ENCODE results near the gene RASA3. TPM values are rescaled to one million over a fixed set of nuclear protein-coding genes. Genes with fewer than 3 reads are reported as not detected.

Gene RASA3
- total and polyA plus RNA-seq, 11 donors: 4.8 to 24.2 (median 9.7) TPM

DNA sequence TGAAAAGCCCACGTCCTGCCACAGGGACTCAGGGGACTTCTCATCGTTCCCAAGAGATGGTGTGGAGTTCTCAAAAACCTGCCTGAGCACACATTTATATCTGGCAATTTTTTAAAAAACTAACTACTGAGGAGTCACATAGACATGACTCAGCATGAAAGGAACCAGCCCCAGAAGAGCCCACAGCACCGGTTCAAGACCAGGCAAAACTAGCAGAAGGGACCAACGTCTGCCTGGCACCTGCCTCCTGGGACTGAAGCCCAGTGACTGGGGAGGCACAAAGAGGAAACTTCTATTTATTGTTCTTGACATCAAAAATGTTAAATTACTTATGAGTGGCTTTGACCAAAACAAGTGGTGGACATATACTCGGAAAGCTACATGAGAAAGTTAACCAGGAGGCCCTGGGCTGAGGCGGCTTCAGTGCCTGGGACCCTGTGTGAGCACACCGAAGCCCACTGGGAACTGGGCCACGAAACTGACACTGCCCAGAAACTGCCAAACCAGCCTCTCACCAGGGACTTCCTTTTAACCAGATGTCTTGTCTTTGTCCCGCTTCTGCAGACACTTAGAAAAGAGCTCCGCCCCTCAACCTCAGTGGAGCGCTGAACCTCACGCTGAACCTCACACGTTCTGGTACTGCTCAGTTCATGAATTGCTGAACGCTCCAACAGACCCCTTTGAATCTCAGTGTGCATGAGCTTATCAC is 184.2 kb downstream of the RASA3 start:
- H3K9me3 ChIP-seq: no peaks in the 10 kb centered on the region
- peaks cover 0 to 20% (median 10%) of the 10 kb centered on the region in 12 donors for H3K4me1 ChIP-seq
- no peak for TF ChIP-seq CTCF (IDR thresholded peaks at IDR 0.05)
- TF ChIP-seq POLR2A (IDR thresholded peaks at IDR 0.05): no peak
- DNase-seq (peak in 2 of 5 donors; percentile 18 to 22), ATAC-seq (no peak)
- no peaks in the 10 kb centered on the region for H3K36me3 ChIP-seq
- H3K4me3 ChIP-seq: no peak overlapping the region
- intact Hi-C loops (cut with DNase I): loop anchor here in 4 of 10 donors (2.0 to 5.0 kb wide), 2 partner anchors 131 kb away; no protein-coding TSS in a partner anchor
- H3K27ac ChIP-seq: no peak overlapping the region
- H3K27me3 ChIP-seq: no peaks in the 10 kb centered on the region
- WGBS, 4 donors: 79 to 84% (median 81%) methylated on average over 14 of the region's 14 CpGs

GRCh38 chr13:113947311-113948033 is 185.0 kb downstream of the RASA3 start:
- ATAC-seq (peak; percentile 16 to 53 (median 38)), DNase-seq (peak in 4 of 5 donors; percentile 54 to 73 (median 64))
- WGBS, 4 donors: 65 to 87% (median 73%) methylated on average over 13 to 17 of the region's 17 CpGs
- intact Hi-C loops (cut with DNase I): loop anchor here in 9 of 10 donors (1.0 to 5.0 kb wide), 4 partner anchors 130 to 131 kb away; no protein-coding TSS in a partner anchor
- no peak overlapping the region for H3K4me3 ChIP-seq
- no peak overlapping the region for H3K27ac ChIP-seq
- H3K27me3 ChIP-seq: no peaks in the 10 kb centered on the region
- H3K36me3 ChIP-seq: no peaks in the 10 kb centered on the region
- TF ChIP-seq CTCF (IDR thresholded peaks at IDR 0.05) (peak; percentile 44 to 75 (median 70)), POLR2A (IDR thresholded peaks at IDR 0.05) (no peak)
- H3K9me3 ChIP-seq: no peaks in the 10 kb centered on the region
- H3K4me1 ChIP-seq: peaks cover 0 to 20% (median 10%) of the 10 kb centered on the region in 12 donors

GRCh38 chr13:113946409-113947181 is 185.8 kb downstream of the RASA3 start:
- WGBS, 4 donors: 85 to 90% (median 87%) methylated on average over 23 to 26 of the region's 26 CpGs
- Histone ChIP-seq H3K9me3 (no peaks in the 10 kb centered on the region), H3K4me1 (peaks cover 0 to 19% (median 9%) of the 10 kb centered on the region in 12 donors), H3K36me3 (no peaks in the 10 kb centered on the region), H3K27me3 (no peaks in the 10 kb centered on the region), H3K27ac (no peak overlapping the region), H3K4me3 (no peak overlapping the region)
- no peak for TF ChIP-seq POLR2A (IDR thresholded peaks at IDR 0.05)
- no peak for TF ChIP-seq CTCF (IDR thresholded peaks at IDR 0.05)
- ATAC-seq (no peak), DNase-seq (peak in 2 of 5 donors; percentile 9 to 45)
- intact Hi-C loops (cut with DNase I): loop anchor here in 9 of 10 donors (1.0 to 5.0 kb wide), 4 partner anchors 129 to 130 kb away; no protein-coding TSS in a partner anchor
